Skin epidermis (tissue), 12 donors: ENCODE measurements around the gene SLCO3A1.

Experiments used
- H3K27ac ChIP-seq, 21 experiments: fragments of 200-600 bp; sonication (generic) in 11 of 21; one replicate each; pipeline ENCODE4 v1.5.0; 2020; ENCODE audit warnings: mild to moderate bottlenecking in 3 of 21, inconsistent platforms in 2 of 21, moderate library complexity in 2 of 21
- H3K4me3 ChIP-seq, 7 experiments: fragments of 200-600 bp; sonication (generic) in 2 of 7; one replicate each; pipeline ENCODE4 v1.5.0; 2020; ENCODE audit warnings: inconsistent platforms in 2 of 7, mild to moderate bottlenecking in 2 of 7, moderate library complexity in 1 of 7

Gene SLCO3A1

GRCh38 chr15:92123962-92124656 lies 270.6 kb downstream of the SLCO3A1 start:
- Histone ChIP-seq H3K27ac (no peak overlapping the region), H3K4me3 (no peak overlapping the region)

GRCh38 chr15:92124657-92125010 lies 271.1 kb downstream of the SLCO3A1 start:
- H3K4me3 ChIP-seq = no peak overlapping the region
- no peak overlapping the region for H3K27ac ChIP-seq

- Histone ChIP-seq H3K4me3 (no peak overlapping the region), H3K27ac (no peak overlapping the region)
Measured at GRCh38 chr15:92128788-92129187, 275.3 kb downstream of the SLCO3A1 start.

GRCh38 chr15:92130244-92130643 lies 276.7 kb downstream of the SLCO3A1 start:
- Histone ChIP-seq H3K4me3 (no peak overlapping the region), H3K27ac (no peak overlapping the region)

GRCh38 chr15:92130906-92131305 lies 277.4 kb downstream of the SLCO3A1 start:
- Histone ChIP-seq H3K27ac (no peak overlapping the region), H3K4me3 (no peak overlapping the region)

- Histone ChIP-seq H3K4me3 (no peak overlapping the region), H3K27ac (no peak overlapping the region)
Measured at GRCh38 chr15:92132982-92133755, 279.7 kb downstream of the SLCO3A1 start.

- Histone ChIP-seq H3K4me3 (no peak overlapping the region), H3K27ac (no peak overlapping the region)
Measured at GRCh38 chr15:92140796-92141195, 287.3 kb downstream of the SLCO3A1 start.

GRCh38 chr15:92141607-92142006 lies 288.1 kb downstream of the SLCO3A1 start:
- H3K27ac ChIP-seq = no peak overlapping the region

GRCh38 chr15:92142242-92143232 lies 289.0 kb downstream of the SLCO3A1 start:
- Histone ChIP-seq H3K27ac (no peak overlapping the region), H3K4me3 (no peak overlapping the region)

More at GRCh38 chr15:92141607-92142006, 288.1 kb downstream of the SLCO3A1 start:
- no peak overlapping the region for H3K4me3 ChIP-seq

GRCh38 chr15:92143765-92144164 lies 290.3 kb downstream of the SLCO3A1 start:
- no peak overlapping the region for H3K4me3 ChIP-seq
- H3K27ac ChIP-seq = no peak overlapping the region

- Histone ChIP-seq H3K27ac (no peak overlapping the region), H3K4me3 (no peak overlapping the region)
Measured at GRCh38 chr15:92146511-92147150, 293.1 kb downstream of the SLCO3A1 start.

- Histone ChIP-seq H3K27ac (peak overlapping the region in 1 of 21 experiments; percentile 36), H3K4me3 (no peak overlapping the region)
Measured at GRCh38 chr15:92149029-92149428, 295.5 kb downstream of the SLCO3A1 start.

GRCh38 chr15:92149465-92149864 lies 296.0 kb downstream of the SLCO3A1 start:
- Histone ChIP-seq H3K4me3 (no peak overlapping the region), H3K27ac (peak overlapping the region in 1 of 21 experiments; percentile 36)

GRCh38 chr15:92151168-92151567 lies 297.7 kb downstream of the SLCO3A1 start:
- H3K4me3 ChIP-seq = no peak overlapping the region
- H3K27ac ChIP-seq = no peak overlapping the region

GRCh38 chr15:92151741-92152140 lies 298.2 kb downstream of the SLCO3A1 start:
- Histone ChIP-seq H3K27ac (no peak overlapping the region), H3K4me3 (no peak overlapping the region)

- H3K4me3 ChIP-seq = no peak overlapping the region
- no peak overlapping the region for H3K27ac ChIP-seq
Measured at GRCh38 chr15:92152983-92153382, 299.5 kb downstream of the SLCO3A1 start.

GRCh38 chr15:92153620-92154019 lies 300.1 kb downstream of the SLCO3A1 start:
- Histone ChIP-seq H3K27ac (no peak overlapping the region), H3K4me3 (no peak overlapping the region)

- Histone ChIP-seq H3K27ac (no peak overlapping the region), H3K4me3 (no peak overlapping the region)
Measured at GRCh38 chr15:92155934-92156333, 302.4 kb downstream of the SLCO3A1 start.

- no peak overlapping the region for H3K27ac ChIP-seq
- H3K4me3 ChIP-seq = no peak overlapping the region
Measured at GRCh38 chr15:92157666-92158298, 304.3 kb downstream of the SLCO3A1 start.
